ENCODE data around the gene SH3RF3. TPM values are rescaled to one million over a fixed set of nuclear protein-coding genes. Genes with fewer than 3 reads are reported as not detected.

The SH3RF3 gene
- total RNA-seq, 1 experiment from 2014 or later: 21.7 TPM

GRCh38 chr2:109499566-109499965 lies 370.6 kb downstream of the SH3RF3 start:
- intact Hi-C loops (cut with micrococcal nuclease): no loop called here
- Mint-ChIP-seq H3K9me3 (ENCODE audit: unreplicated experiment) (no peaks in the 10 kb centered on the region), H3K36me3 (ENCODE audit: insufficient read depth, unreplicated experiment) (peaks cover 11% of the 10 kb centered on the region), H3K4me1 (ENCODE audit: insufficient read depth, unreplicated experiment) (no peaks in the 10 kb centered on the region), H3K27me3 (ENCODE audit: insufficient read depth, unreplicated experiment) (no peaks in the 10 kb centered on the region), H3K27ac (ENCODE audit: low read depth, unreplicated experiment) (no peak overlapping the region), H3K4me3 (ENCODE audit: unreplicated experiment) (no peak overlapping the region)
- POLR2A ChIA-PET: interaction anchor here (0.7 kb wide), 1 partner anchor 106 kb away, joined by 4 read pairs; no protein-coding TSS in a partner anchor
- TF ChIP-seq CTCF (IDR thresholded peaks at IDR 0.05; ENCODE audit: unreplicated experiment): no peak
- no TSS peak for BruUV-seq (replicated peaks)
- no peak for DNase-seq (ENCODE audit: unreplicated experiment)
- CTCF ChIA-PET: interaction anchor here (0.5 to 6.3 kb wide), 2 partner anchors 10 to 498 kb away, joined by 3 to 34 read pairs; no protein-coding TSS in a partner anchor

GRCh38 chr2:109500910-109501309 lies 371.9 kb downstream of the SH3RF3 start:
- no peak for DNase-seq (ENCODE audit: unreplicated experiment)
- BruUV-seq (replicated peaks): no TSS peak
- POLR2A ChIA-PET: interaction anchor here (0.6 kb wide), 1 partner anchor 9 kb away, joined by 3 read pairs; no protein-coding TSS in a partner anchor
- peaks cover 6% of the 10 kb centered on the region for H3K36me3 Mint-ChIP-seq (ENCODE audit: insufficient read depth, unreplicated experiment)
- H3K4me1 Mint-ChIP-seq (ENCODE audit: insufficient read depth, unreplicated experiment): no peaks in the 10 kb centered on the region
- no peak overlapping the region for H3K4me3 Mint-ChIP-seq (ENCODE audit: unreplicated experiment)
- intact Hi-C loops (cut with micrococcal nuclease): no loop called here
- no peaks in the 10 kb centered on the region for H3K9me3 Mint-ChIP-seq (ENCODE audit: unreplicated experiment)
- H3K27me3 Mint-ChIP-seq (ENCODE audit: insufficient read depth, unreplicated experiment): no peaks in the 10 kb centered on the region
- H3K27ac Mint-ChIP-seq (ENCODE audit: low read depth, unreplicated experiment): no peak overlapping the region
- no peak for TF ChIP-seq CTCF (IDR thresholded peaks at IDR 0.05; ENCODE audit: unreplicated experiment)
- CTCF ChIA-PET: no interaction called here

DNA sequence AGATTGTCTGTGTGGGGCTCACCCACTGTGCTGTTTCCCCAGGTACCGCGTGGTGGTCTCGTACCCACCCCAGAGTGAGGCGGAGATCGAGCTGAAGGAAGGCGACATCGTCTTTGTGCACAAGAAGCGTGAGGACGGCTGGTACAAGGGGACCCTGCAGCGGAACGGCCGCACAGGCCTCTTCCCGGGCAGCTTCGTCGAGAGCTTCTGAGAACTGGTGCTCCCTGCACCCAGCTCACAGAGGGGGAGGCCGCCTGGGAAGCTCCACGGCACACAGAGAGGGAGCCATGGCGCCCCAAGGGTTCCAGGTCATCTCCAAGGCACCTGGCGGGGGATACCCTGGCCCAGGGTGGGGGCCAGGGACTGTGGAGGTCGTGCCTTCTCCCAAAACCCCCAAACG lies 372.5 kb downstream of the SH3RF3 start:
- Mint-ChIP-seq H3K36me3 (ENCODE audit: insufficient read depth, unreplicated experiment) (peaks cover 5% of the 10 kb centered on the region), H3K27me3 (ENCODE audit: insufficient read depth, unreplicated experiment) (no peaks in the 10 kb centered on the region), H3K4me3 (ENCODE audit: unreplicated experiment) (no peak overlapping the region), H3K9me3 (ENCODE audit: unreplicated experiment) (no peaks in the 10 kb centered on the region), H3K4me1 (ENCODE audit: insufficient read depth, unreplicated experiment) (no peaks in the 10 kb centered on the region), H3K27ac (ENCODE audit: low read depth, unreplicated experiment) (no peak overlapping the region)
- no TSS peak for BruUV-seq (replicated peaks)
- DNase-seq (ENCODE audit: unreplicated experiment): no peak
- POLR2A ChIA-PET: no interaction called here
- intact Hi-C loops (cut with micrococcal nuclease): no loop called here
- CTCF ChIA-PET: no interaction called here
- no peak for TF ChIP-seq CTCF (IDR thresholded peaks at IDR 0.05; ENCODE audit: unreplicated experiment)

- DNase-seq (ENCODE audit: unreplicated experiment): no peak
- POLR2A ChIA-PET: no interaction called here
- no TSS peak for BruUV-seq (replicated peaks)
- CTCF ChIA-PET: interaction anchor here (1.0 kb wide), 1 partner anchor 43 kb away, joined by 3 read pairs; no protein-coding TSS in a partner anchor
- no peak for TF ChIP-seq CTCF (IDR thresholded peaks at IDR 0.05; ENCODE audit: unreplicated experiment)
- H3K4me1 Mint-ChIP-seq (ENCODE audit: insufficient read depth, unreplicated experiment): no peaks in the 10 kb centered on the region
- no peak overlapping the region for H3K4me3 Mint-ChIP-seq (ENCODE audit: unreplicated experiment)
- H3K27ac Mint-ChIP-seq (ENCODE audit: low read depth, unreplicated experiment): no peak overlapping the region
- peaks cover 5% of the 10 kb centered on the region for H3K36me3 Mint-ChIP-seq (ENCODE audit: insufficient read depth, unreplicated experiment)
- intact Hi-C loops (cut with micrococcal nuclease): no loop called here
- no peaks in the 10 kb centered on the region for H3K9me3 Mint-ChIP-seq (ENCODE audit: unreplicated experiment)
- no peaks in the 10 kb centered on the region for H3K27me3 Mint-ChIP-seq (ENCODE audit: insufficient read depth, unreplicated experiment)
Observed at GRCh38 chr2:109503191-109503590, 374.2 kb downstream of the SH3RF3 start.
